Rectal smooth muscle tissue (tissue), 1 donor: ENCODE measurements around the gene TMEM11.

ENCODE experiments used
- H3K27ac ChIP-seq: one replicate; pipeline ENCODE4 v1.7.0; 2013; ENCODE audit warnings: low read depth, low read length, inconsistent platforms
- H3K27me3 ChIP-seq: one replicate; pipeline ENCODE4 v1.7.0; 2013; ENCODE audit warnings: low read length; ENCODE audit not compliant: control insufficient read depth, insufficient read depth
- H3K36me3 ChIP-seq: one replicate; pipeline ENCODE4 v1.7.0; 2013; ENCODE audit warnings: low read length; ENCODE audit not compliant: control insufficient read depth, insufficient read depth
- H3K4me1 ChIP-seq: one replicate; pipeline ENCODE4 v1.7.0; 2013; ENCODE audit warnings: low read length; ENCODE audit not compliant: control insufficient read depth, insufficient read depth
- H3K4me3 ChIP-seq: one replicate; pipeline ENCODE4 v1.7.0; 2013; ENCODE audit warnings: low read length
- H3K9ac ChIP-seq: one replicate; pipeline ENCODE4 v1.7.0; 2013; ENCODE audit warnings: low read length

TMEM11 gene

GRCh38 chr17:21214777-21215541, 998 bp upstream of the TMEM11 start:
- Histone ChIP-seq H3K4me1 (peaks cover 27% of the 10 kb centered on the region), H3K36me3 (peaks cover 4% of the 10 kb centered on the region), H3K27me3 (no peaks in the 10 kb centered on the region), H3K4me3 (peak overlapping the region; percentile 79), H3K27ac (peak overlapping the region; percentile 96), H3K9ac (peak overlapping the region; percentile 54)

- Histone ChIP-seq H3K27me3 (no peaks in the 10 kb centered on the region), H3K4me1 (peaks cover 27% of the 10 kb centered on the region), H3K4me3 (peak overlapping the region; percentile 79), H3K27ac (peak overlapping the region; percentile 96), H3K9ac (peak overlapping the region; percentile 43), H3K36me3 (peaks cover 4% of the 10 kb centered on the region)
Measured at GRCh38 chr17:21213638-21214014, 335 bp downstream of the TMEM11 start.

- H3K4me1 ChIP-seq: peaks cover 27% of the 10 kb centered on the region
- peak overlapping the region; percentile 96 for H3K27ac ChIP-seq
- peak overlapping the region; percentile 43 for H3K9ac ChIP-seq
- peaks cover 4% of the 10 kb centered on the region for H3K36me3 ChIP-seq
- H3K27me3 ChIP-seq: no peaks in the 10 kb centered on the region
- peak overlapping the region; percentile 79 for H3K4me3 ChIP-seq
Measured at GRCh38 chr17:21212826-21213637, 929 bp downstream of the TMEM11 start.

DNA sequence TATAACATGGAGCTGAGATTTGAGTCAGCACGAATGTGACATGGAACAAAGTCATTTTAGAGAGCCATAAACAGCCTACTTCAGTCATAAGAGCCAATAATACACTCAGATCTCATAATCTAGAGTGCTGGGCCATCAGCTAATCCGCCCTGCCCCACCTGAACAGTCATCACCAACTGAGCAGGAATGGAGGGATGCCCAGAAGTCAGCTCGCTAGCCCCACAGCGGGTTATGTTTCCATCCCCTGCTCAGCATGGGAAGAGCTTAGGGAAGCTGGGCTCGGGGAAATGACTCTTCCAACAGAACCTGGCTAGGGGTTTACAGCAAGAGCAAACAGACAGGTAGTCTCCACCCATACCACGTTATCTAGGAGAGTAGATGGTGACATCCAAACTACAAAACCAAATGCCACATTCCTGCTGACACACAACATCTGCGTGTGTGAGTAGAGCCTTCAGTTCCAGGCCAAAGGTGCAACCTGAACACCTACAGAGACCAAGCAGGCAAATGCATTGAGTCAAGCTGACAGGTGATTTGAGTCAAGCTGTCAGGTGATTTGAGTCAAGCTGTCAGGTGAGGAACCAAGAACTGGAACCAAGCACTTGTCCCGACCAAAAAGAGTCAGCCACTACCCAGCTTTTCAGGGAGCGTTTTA, 2.0 kb downstream of the TMEM11 start:
- Histone ChIP-seq H3K4me1 (peaks cover 27% of the 10 kb centered on the region), H3K27me3 (no peaks in the 10 kb centered on the region), H3K9ac (no peak overlapping the region), H3K36me3 (peaks cover 4% of the 10 kb centered on the region), H3K4me3 (peak overlapping the region; percentile 33), H3K27ac (no peak overlapping the region)

DNA sequence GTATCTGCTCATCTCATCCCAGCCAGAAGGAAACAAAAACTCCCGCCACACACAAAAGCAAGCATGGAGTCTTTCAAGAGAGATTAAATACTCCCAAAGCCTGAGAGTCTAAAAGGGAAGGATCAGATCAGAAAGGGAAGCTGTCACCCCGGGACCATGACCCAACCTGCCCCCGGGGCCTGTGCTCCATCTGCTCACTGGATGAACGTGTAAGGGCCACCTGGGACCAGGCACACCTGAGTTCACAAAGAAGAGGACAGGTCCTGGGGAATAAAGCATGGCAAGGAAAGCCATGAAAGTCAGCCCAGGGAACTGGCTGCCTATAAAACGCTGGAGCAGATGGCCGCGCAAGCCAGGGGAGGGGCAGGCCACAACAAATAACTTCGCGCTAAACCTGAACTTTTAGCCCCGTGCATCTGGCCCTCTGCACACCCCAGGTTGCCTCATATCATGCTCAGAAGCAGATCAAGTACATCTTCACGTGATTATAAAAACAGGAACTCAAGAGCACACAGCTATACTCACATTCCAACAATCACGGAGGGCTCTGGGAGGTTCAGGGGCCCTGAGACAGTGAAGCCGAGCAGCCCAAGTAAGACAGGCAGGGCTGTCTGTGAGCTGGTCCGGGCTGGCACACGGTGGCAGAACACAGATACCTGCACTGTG, 3.4 kb downstream of the TMEM11 start:
- Histone ChIP-seq H3K27me3 (no peaks in the 10 kb centered on the region), H3K4me1 (peaks cover 27% of the 10 kb centered on the region), H3K4me3 (peak overlapping the region; percentile 0), H3K36me3 (peaks cover 6% of the 10 kb centered on the region), H3K9ac (no peak overlapping the region), H3K27ac (no peak overlapping the region)

GRCh38 chr17:21209511-21210175, 4.3 kb downstream of the TMEM11 start:
- no peaks in the 10 kb centered on the region for H3K27me3 ChIP-seq
- no peak overlapping the region for H3K4me3 ChIP-seq
- peaks cover 19% of the 10 kb centered on the region for H3K4me1 ChIP-seq
- peaks cover 6% of the 10 kb centered on the region for H3K36me3 ChIP-seq
- no peak overlapping the region for H3K27ac ChIP-seq
- H3K9ac ChIP-seq: no peak overlapping the region

DNA sequence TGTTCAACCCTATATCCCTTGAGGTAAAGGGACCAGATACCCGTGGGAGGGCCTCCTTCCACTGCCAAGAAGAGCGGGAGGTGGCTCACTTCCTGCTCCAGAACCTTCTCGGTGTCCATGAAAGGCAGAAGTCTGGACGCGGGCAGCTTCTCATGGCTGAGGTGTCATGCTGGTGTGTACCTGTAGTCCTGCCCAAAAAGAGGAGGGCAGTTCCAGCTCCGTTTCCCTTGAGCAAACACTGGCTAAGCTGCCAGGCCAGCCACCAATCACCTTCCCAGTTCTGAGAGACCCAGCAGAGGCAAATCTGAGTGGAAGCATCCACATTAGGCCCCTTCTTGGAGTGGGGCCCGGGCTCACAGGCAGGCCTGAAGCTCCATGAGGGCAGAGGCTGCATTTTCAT, 5.6 kb downstream of the TMEM11 start:
- H3K9ac ChIP-seq: no peak overlapping the region
- no peak overlapping the region for H3K4me3 ChIP-seq
- no peak overlapping the region for H3K27ac ChIP-seq
- H3K27me3 ChIP-seq: no peaks in the 10 kb centered on the region
- H3K4me1 ChIP-seq: peaks cover 19% of the 10 kb centered on the region
- peaks cover 6% of the 10 kb centered on the region for H3K36me3 ChIP-seq

DNA sequence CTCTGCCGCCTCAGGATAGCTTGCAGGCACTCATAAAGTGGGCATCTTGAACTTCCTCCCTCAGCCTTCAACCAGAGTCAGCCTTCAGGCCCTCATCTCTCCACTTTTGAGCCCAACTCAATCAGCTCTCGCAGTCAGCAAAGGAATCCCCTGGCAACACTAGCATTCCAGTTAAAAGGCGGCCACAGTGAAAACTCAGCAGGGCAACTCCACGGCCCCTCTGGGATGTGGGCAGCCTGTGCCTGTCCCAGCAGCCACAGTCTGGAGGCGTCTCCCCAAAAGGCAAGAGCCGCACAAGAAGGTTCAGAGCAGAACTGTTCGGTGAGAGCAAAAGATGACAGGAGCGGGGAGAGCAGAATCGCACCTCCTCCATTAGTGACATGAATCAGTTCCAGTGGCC, 9.0 kb downstream of the TMEM11 start:
- no peaks in the 10 kb centered on the region for H3K4me1 ChIP-seq
- H3K4me3 ChIP-seq: no peak overlapping the region
- peaks cover 2% of the 10 kb centered on the region for H3K36me3 ChIP-seq
- no peak overlapping the region for H3K9ac ChIP-seq
- H3K27ac ChIP-seq: no peak overlapping the region
- no peaks in the 10 kb centered on the region for H3K27me3 ChIP-seq

DNA sequence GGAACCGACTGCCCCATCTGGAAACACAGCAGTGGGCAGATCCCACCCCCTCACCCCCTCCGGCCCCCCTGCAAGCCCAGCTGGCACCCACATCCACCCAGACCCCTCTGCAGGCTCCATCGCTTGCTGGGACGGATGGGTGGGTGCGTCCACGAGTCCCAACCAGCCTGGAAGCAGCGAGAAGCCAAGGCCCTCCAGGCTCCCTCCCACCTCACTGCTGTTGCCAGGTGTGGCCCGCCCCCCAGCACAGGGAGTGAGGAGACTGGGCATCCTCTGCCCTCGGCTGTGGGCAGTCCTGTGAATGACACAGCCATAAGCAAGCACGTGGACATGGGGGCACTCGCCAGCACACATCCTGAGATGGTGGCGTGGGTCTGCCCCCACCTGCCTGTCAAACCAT, 11.4 kb downstream of the TMEM11 start:
- H3K4me1 ChIP-seq: no peaks in the 10 kb centered on the region

DNA sequence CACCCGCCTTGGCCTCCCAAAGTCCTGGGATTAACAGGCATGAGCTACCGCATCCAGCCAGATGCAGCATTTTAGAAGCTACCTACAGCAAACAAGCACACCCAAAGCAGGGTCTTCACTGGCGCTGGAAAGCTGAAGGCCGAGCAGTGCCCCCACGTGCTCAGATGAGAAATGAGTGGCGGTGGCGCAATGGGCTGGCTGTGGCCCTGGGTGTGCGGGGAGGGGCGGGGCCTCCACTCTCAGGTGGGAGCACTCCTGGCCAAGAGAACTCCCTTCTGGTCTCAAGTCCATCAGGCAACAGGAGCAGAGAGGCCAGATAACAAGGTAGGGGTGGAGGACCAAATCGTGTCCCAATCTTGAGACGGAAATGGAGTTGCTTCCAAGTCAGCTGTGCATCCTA, 12.1 kb downstream of the TMEM11 start:
- Histone ChIP-seq H3K27ac (no peak overlapping the region), H3K9ac (no peak overlapping the region), H3K27me3 (no peaks in the 10 kb centered on the region), H3K4me1 (no peaks in the 10 kb centered on the region), H3K36me3 (peaks cover 6% of the 10 kb centered on the region), H3K4me3 (no peak overlapping the region)

More for the DNA sequence above, 11.4 kb downstream of the TMEM11 start:
- no peak overlapping the region for H3K9ac ChIP-seq
- no peak overlapping the region for H3K4me3 ChIP-seq
- no peaks in the 10 kb centered on the region for H3K27me3 ChIP-seq
- H3K27ac ChIP-seq: no peak overlapping the region
- H3K36me3 ChIP-seq: peaks cover 6% of the 10 kb centered on the region

- peaks cover 4% of the 10 kb centered on the region for H3K36me3 ChIP-seq
- no peak overlapping the region for H3K27ac ChIP-seq
- no peak overlapping the region for H3K4me3 ChIP-seq
- no peaks in the 10 kb centered on the region for H3K27me3 ChIP-seq
- no peak overlapping the region for H3K9ac ChIP-seq
- no peaks in the 10 kb centered on the region for H3K4me1 ChIP-seq
Measured at GRCh38 chr17:21201298-21201595, 12.7 kb downstream of the TMEM11 start.
